HepG2 (cell line): ENCODE measurements around the gene MKS1.

Experiments used
- FOXK2 ChIP-seq: fragments of 450-650 bp; IDR thresholded peaks from 2 replicates; pipeline ENCODE4 v1.6.1; 2016
- STAT6 ChIP-seq: sonication (generic); formaldehyde crosslinking; IDR thresholded peaks from 2 replicates; pipeline ENCODE4 v1.4.0; 2020; ENCODE audit warnings: missing genetic modification reagents, mild to moderate bottlenecking, borderline replicate concordance
- ZNF770 ChIP-seq: sonication (generic); formaldehyde crosslinking; IDR thresholded peaks from 2 replicates; pipeline ENCODE4 v1.5.0; 2020; ENCODE audit warnings: mild to moderate bottlenecking, missing genetic modification reagents
- TF ChIP-seq, protein P1 (sequence below): sonication (generic); formaldehyde crosslinking; IDR thresholded peaks from 2 replicates; pipeline ENCODE4 v1.5.0; 2020; ENCODE audit warnings: mild to moderate bottlenecking, missing genetic modification reagents, moderate library complexity
- TF ChIP-seq, protein P2 (sequence below): sonication (generic); formaldehyde crosslinking; IDR thresholded peaks from 2 replicates; pipeline ENCODE4 v1.4.0; 2020; ENCODE audit warnings: missing genetic modification reagents

DNA sequence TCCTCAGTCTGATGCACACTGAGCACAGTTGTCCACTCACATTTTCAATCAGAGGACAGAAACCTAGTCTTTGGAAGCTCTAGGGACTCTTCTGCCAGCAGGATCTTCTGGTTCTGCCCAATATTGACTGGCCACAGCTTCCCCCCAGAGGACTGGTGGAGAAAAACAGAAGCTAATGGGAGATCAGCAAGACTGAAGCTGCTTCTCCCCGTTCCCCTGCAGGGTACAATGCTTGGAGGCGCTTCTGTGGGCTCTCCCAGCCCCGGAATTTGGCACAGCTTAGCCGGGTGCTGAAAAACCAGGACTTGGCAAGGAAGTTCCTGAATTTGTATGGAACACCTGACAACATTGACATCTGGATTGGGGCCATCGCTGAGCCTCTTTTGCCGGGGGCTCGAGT lies 16.2 kb downstream of the MKS1 start:
- TF ChIP-seq, protein P1, sequence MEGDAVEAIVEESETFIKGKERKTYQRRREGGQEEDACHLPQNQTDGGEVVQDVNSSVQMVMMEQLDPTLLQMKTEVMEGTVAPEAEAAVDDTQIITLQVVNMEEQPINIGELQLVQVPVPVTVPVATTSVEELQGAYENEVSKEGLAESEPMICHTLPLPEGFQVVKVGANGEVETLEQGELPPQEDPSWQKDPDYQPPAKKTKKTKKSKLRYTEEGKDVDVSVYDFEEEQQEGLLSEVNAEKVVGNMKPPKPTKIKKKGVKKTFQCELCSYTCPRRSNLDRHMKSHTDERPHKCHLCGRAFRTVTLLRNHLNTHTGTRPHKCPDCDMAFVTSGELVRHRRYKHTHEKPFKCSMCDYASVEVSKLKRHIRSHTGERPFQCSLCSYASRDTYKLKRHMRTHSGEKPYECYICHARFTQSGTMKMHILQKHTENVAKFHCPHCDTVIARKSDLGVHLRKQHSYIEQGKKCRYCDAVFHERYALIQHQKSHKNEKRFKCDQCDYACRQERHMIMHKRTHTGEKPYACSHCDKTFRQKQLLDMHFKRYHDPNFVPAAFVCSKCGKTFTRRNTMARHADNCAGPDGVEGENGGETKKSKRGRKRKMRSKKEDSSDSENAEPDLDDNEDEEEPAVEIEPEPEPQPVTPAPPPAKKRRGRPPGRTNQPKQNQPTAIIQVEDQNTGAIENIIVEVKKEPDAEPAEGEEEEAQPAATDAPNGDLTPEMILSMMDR (CRISPR knock-in tag): no peak
- TF ChIP-seq FOXK2: no peak
- TF ChIP-seq, protein P2, sequence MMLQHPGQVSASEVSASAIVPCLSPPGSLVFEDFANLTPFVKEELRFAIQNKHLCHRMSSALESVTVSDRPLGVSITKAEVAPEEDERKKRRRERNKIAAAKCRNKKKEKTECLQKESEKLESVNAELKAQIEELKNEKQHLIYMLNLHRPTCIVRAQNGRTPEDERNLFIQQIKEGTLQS (CRISPR knock-in tag): no peak
- TF ChIP-seq STAT6: no peak
- TF ChIP-seq ZNF770 (CRISPR knock-in tag): no peak
